GM23338 (cell line): ENCODE data around the gene CD300E. TPM values are rescaled to one million over a fixed set of nuclear protein-coding genes. Genes with fewer than 3 reads are reported as not detected.

Experiments used
- ATAC-seq: fragments of 200-7000 bp; cut with Tn5 transposase; 3 replicates; pipeline ENCODE4 v1.9.1; 2020
- DNase-seq: peaks from one replicate; pipeline ENCODE4 v3.0.0-alpha.2; 2015; ENCODE audit warnings: low spot score
- H2AFZ ChIP-seq: fragments of 200-600 bp; sonication (generic); 2 replicates; pipeline ENCODE4 v1.8.0; 2016; ENCODE audit warnings: antibody characterized with exemption, mild to moderate bottlenecking, moderate library complexity
- H3F3A ChIP-seq: fragments of 200-600 bp; sonication (generic); replicated peaks from 2 replicates; pipeline ENCODE4 v1.8.0; 2017; ENCODE audit warnings: antibody characterized with exemption, mixed run types, low read depth
- H3K27ac ChIP-seq: fragments of 200-600 bp; sonication (generic); 2 replicates; pipeline ENCODE4 v1.6.1; 2016; ENCODE audit warnings: low read depth
- H3K27me3 ChIP-seq: fragments of 200-600 bp; sonication (generic); 2 replicates; pipeline ENCODE4 v1.8.0; 2016; ENCODE audit warnings: mild to moderate bottlenecking, mixed run types, moderate library complexity; ENCODE audit not compliant: insufficient read depth
- H3K36me3 ChIP-seq: fragments of 200-600 bp; sonication (generic); 2 replicates; pipeline ENCODE4 v1.8.0; 2016; ENCODE audit warnings: mild to moderate bottlenecking; ENCODE audit not compliant: insufficient read depth
- H3K4me1 ChIP-seq: fragments of 200-600 bp; sonication (generic); 2 replicates; pipeline ENCODE4 v1.8.0; 2016; ENCODE audit warnings: mild to moderate bottlenecking, moderate library complexity; ENCODE audit not compliant: insufficient read depth
- H3K4me2 ChIP-seq: fragments of 200-600 bp; sonication (generic); 2 replicates; pipeline ENCODE4 v1.7.1; 2017; ENCODE audit warnings: mixed run types
- H3K4me3 ChIP-seq: fragments of 200-600 bp; sonication (generic); 2 replicates; pipeline ENCODE4 v1.6.1; 2016; ENCODE audit warnings: mixed run types
- H3K79me2 ChIP-seq: fragments of 200-600 bp; sonication (generic); replicated peaks from 2 replicates; pipeline ENCODE4 v1.8.0; 2017; ENCODE audit warnings: mild to moderate bottlenecking; ENCODE audit not compliant: insufficient read depth
- H3K9me2 ChIP-seq: fragments of 200-600 bp; sonication (generic); 2 replicates; pipeline ENCODE4 v1.8.0; 2017; ENCODE audit not compliant: insufficient read depth
- H4K20me1 ChIP-seq: fragments of 200-600 bp; sonication (generic); replicated peaks from 2 replicates; pipeline ENCODE4 v1.8.0; 2017; ENCODE audit warnings: mild to moderate bottlenecking; ENCODE audit not compliant: insufficient read depth
- H3K27ac Mint-ChIP-seq: 2 replicates; pipeline ENCODE4 v1.8.0; 2020; ENCODE audit warnings: inconsistent platforms, mild to moderate bottlenecking, moderate library complexity, mixed read lengths
- H3K27me3 Mint-ChIP-seq: 3 replicates; pipeline ENCODE4 v1.8.0; 2022; ENCODE audit warnings: low read depth, mild to moderate bottlenecking, moderate library complexity, mixed read lengths, inconsistent platforms; ENCODE audit not compliant: insufficient read depth, poor library complexity
- H3K36me3 Mint-ChIP-seq: 3 replicates; pipeline ENCODE4 v1.8.0; 2021; ENCODE audit warnings: low read depth, mild to moderate bottlenecking, inconsistent platforms, moderate library complexity, mixed read lengths
- H3K4me1 Mint-ChIP-seq: 3 replicates; pipeline ENCODE4 v1.8.0; 2020; ENCODE audit warnings: mild to moderate bottlenecking, inconsistent platforms, mixed read lengths
- H3K4me3 Mint-ChIP-seq: 3 replicates; pipeline ENCODE4 v1.8.0; 2021; ENCODE audit warnings: moderate library complexity, mild to moderate bottlenecking, inconsistent platforms, mixed read lengths
- H3K9me3 Mint-ChIP-seq: 3 replicates; pipeline ENCODE4 v1.8.0; 2020; ENCODE audit warnings: moderate library complexity, mild to moderate bottlenecking, inconsistent platforms, mixed read lengths
- CREB1 ChIP-seq: fragments of 250-450 bp; sonication (Bioruptor Pico); IDR thresholded peaks from 2 replicates; pipeline ENCODE4 v1.5.0; 2020; ENCODE audit warnings: low read depth, mild to moderate bottlenecking, moderate library complexity
- EZH2 ChIP-seq: fragments of 200-600 bp; sonication (generic); IDR thresholded peaks from one replicate; pipeline ENCODE4 v1.8.0; 2017; ENCODE audit warnings: antibody characterized with exemption, mild to moderate bottlenecking, low read depth; ENCODE audit not compliant: unreplicated experiment
- NANOG ChIP-seq: IDR thresholded peaks from 2 replicates; pipeline ENCODE4 v1.6.1; 2016; ENCODE audit warnings: antibody characterized with exemption, borderline replicate concordance
- STAT1 ChIP-seq: IDR thresholded peaks from one replicate; pipeline ENCODE4 v1.6.1; 2016; ENCODE audit warnings: antibody characterized with exemption; ENCODE audit not compliant: unreplicated experiment
- ZNF462 ChIP-seq: fragments of 250-450 bp; sonication (Bioruptor Pico); IDR thresholded peaks from 2 replicates; pipeline ENCODE4 v1.5.0; 2020; ENCODE audit warnings: mild to moderate bottlenecking, moderate library complexity
- polyA plus RNA-seq: library from polyadenylated mRNA; unstranded; fragments of >200 nt; fragmentation: Nextera tagmentation; extraction: Ambion mirVana; gene quantifications from 2 replicates; pipeline ENCODE4 v1.2.1, GENCODE V29; 2016
- total RNA-seq: library from RNA; depleted of rRNA; stranded (reverse); fragments of >200 nt; shearing (Covaris generic); gene quantifications from 2 replicates; pipeline ENCODE4 v1.2.3, GENCODE V29; 2014

The CD300E gene
- total and polyA plus RNA-seq, 2 experiments from 2014 or later = not detected

DNA sequence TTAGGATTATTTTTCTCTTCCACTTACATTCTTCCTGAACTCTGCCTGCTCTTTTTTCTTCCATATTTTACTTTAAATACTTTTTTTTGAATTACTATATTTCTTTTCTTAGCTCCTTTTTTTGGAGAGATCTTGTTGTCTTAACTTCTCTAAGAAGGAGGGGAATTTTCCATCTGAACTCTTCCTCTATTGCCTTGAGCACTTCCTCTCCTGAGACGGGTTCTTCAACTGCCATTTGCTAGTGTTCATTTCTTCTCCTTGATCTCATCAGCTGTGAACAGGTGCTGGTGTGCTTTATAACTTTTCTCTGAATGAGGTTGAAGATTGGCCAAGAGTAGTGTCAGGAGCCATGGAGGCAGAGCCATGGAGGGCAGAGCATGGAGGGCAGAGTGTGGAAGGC lies 16.3 kb downstream of the CD300E start (continued):
- TF ChIP-seq ZNF462 (CRISPR knock-in tag) (no peak), EZH2 (no peak), CREB1 (CRISPR knock-in tag) (no peak)

GRCh38 chr17:74606050-74606449 lies 17.5 kb downstream of the CD300E start:
- no peak overlapping the region for H3K4me3 ChIP-seq
- H3K9me3 Mint-ChIP-seq = no peaks in the 10 kb centered on the region
- no peaks in the 10 kb centered on the region for H3K27me3 ChIP-seq
- no peak overlapping the region for H3K27ac Mint-ChIP-seq
- no peak overlapping the region for H2AFZ ChIP-seq
- H3K27ac ChIP-seq = no peak overlapping the region
- DNase-seq = no peak
- H3K4me1 Mint-ChIP-seq = no peaks in the 10 kb centered on the region
- TF ChIP-seq STAT1 = no peak
- TF ChIP-seq NANOG = no peak
- no peak for TF ChIP-seq EZH2
- TF ChIP-seq CREB1 (CRISPR knock-in tag) = no peak
- H3K4me1 ChIP-seq = no peaks in the 10 kb centered on the region
- H3F3A ChIP-seq = no peaks in the 10 kb centered on the region
- H3K4me3 Mint-ChIP-seq = no peak overlapping the region
- ATAC-seq = no peak
- H3K4me2 ChIP-seq = no peak overlapping the region
- no peaks in the 10 kb centered on the region for H3K36me3 ChIP-seq
- no peaks in the 10 kb centered on the region for H3K36me3 Mint-ChIP-seq
- H3K27me3 Mint-ChIP-seq = peaks cover 3% of the 10 kb centered on the region
- H3K9me2 ChIP-seq = no peaks in the 10 kb centered on the region
- no peaks in the 10 kb centered on the region for H3K79me2 ChIP-seq
- H4K20me1 ChIP-seq = no peaks in the 10 kb centered on the region
